Measurements from ENCODE around the gene GNPDA1.
"Not testable (repeated sequence)": the region's sequence is repeated elsewhere in the genome, so short reads cannot be mapped to it uniquely, and the experiment has no call there.

Gene GNPDA1

DNA sequence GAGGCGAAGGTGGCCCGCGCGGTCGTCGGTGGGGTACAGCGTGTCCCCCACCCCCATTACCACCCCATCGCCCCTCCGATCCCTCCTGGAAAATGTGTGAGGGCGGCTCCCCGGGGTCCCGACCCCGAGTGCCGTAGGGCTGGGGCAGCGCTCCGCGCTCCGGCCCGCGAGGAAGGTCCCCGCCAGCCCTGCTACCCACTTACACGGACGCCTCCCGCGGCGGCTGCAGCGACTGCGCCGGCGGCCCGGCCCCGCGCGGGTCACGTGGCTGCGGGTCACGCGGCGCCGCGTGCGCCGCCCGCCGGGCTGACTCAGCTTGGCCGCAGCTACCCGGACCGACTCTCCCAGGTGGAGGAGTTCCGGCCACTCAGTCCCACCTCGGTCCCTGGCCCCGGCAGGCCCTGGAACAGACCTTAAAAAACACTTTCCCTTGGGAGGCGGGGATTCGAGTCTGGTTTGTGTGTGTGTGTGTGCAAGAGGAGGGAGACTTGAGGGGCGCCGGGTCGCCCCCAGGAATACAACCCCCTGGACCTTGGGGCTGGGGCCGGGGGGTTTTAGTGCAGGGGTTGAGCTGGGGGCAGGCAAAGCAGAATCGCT lies at the start of gene GNPDA1:
TSS of gene GNPDA1 (minus strand) at position 236 of the 597 bp plus-strand sequence. CDS start 992 bp downstream, outside the sequence.
- peak within 1 kb of the TSS; percentile 90 for H3K27ac ChIP-seq (ENCODE audit: low read length)
- H3K27me3 ChIP-seq (ENCODE audit: low read depth, low read length): no peaks in the 10 kb centered on the region
- peaks cover 3 to 4% of the 10 kb centered on the region in 2 donors for H3K36me3 ChIP-seq (ENCODE audit: control insufficient read depth in 1 of 2, insufficient read depth in 2 of 2, low read length in 2 of 2)
- H3K9me3 ChIP-seq (ENCODE audit: control insufficient read depth in 1 of 2, low read length in 2 of 2): no peaks in the 10 kb centered on the region
- H3K4me3 ChIP-seq (ENCODE audit: low read depth in 1 of 2, low read length in 2 of 2): peak within 1 kb of the TSS; percentile 87 to 93
- H3K4me1 ChIP-seq (ENCODE audit: control insufficient read depth in 1 of 2, insufficient read depth in 2 of 2, low read length in 2 of 2): peaks cover 4 to 15% of the 10 kb centered on the region in 2 donors

DNA sequence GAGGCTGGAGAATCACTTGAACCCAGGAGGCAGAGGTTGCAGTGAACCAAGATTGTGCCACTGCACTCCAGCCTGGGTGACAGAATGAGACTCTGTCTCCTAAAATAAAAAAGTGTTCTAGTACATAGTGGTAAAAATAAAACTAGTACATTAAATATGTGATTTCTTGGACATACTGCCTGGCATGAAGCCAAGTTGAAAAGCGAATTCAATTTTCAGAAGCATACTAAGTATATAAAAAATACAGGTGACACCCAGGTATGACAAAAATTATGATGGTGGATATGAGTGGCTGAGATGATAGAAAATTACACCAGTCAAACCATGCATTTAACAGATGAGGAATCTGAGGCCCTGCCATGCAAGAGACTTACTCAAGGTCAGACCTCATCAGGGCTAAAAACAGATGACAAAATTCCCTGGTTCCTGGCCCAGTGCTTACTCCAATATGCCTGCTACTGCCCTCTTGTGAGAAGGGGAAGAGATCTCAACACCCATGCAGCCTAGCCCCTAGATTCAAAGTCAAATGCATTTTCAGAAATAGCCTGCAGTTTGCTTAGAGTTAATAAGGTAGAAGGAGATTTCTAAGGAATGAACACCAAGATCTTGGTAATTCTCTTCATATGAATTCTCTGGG lies 46.6 kb upstream of the GNPDA1 start:
- no peaks in the 10 kb centered on the region for H3K9me3 ChIP-seq (ENCODE audit: control insufficient read depth in 1 of 2, low read length in 2 of 2)
- no peak overlapping the region for H3K27ac ChIP-seq (ENCODE audit: low read length)
- H3K4me3 ChIP-seq (ENCODE audit: low read depth in 1 of 2, low read length in 2 of 2): no peak overlapping the region
- no peaks in the 10 kb centered on the region for H3K36me3 ChIP-seq (ENCODE audit: control insufficient read depth in 1 of 2, insufficient read depth in 2 of 2, low read length in 2 of 2)
- H3K4me1 ChIP-seq (ENCODE audit: control insufficient read depth in 1 of 2, insufficient read depth in 2 of 2, low read length in 2 of 2): peaks cover 0 to 6% of the 10 kb centered on the region in 2 donors
- no peaks in the 10 kb centered on the region for H3K27me3 ChIP-seq (ENCODE audit: low read depth, low read length)

DNA sequence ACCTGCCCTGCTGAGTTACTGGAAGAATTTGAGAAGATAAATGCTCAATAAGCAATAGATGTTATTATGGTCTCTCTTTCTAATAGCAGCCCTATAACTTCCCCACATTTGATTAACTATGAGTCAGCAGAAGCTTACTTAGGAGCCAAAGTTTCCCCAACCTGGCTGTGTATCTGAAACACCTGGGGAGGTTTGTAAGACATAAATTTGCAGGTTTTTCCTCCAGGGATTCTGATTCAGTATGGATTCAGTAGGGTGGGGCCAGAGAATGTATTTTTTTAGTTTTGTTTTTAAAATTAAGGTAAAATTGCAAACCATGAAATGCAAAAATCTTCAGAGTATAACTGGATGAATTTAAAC lies 44.9 kb upstream of the GNPDA1 start:
- Histone ChIP-seq H3K27ac (ENCODE audit: low read length) (no peak overlapping the region), H3K4me3 (ENCODE audit: low read depth in 1 of 2, low read length in 2 of 2) (no peak overlapping the region), H3K36me3 (ENCODE audit: control insufficient read depth in 1 of 2, insufficient read depth in 2 of 2, low read length in 2 of 2) (no peaks in the 10 kb centered on the region), H3K9me3 (ENCODE audit: control insufficient read depth in 1 of 2, low read length in 2 of 2) (no peaks in the 10 kb centered on the region), H3K4me1 (ENCODE audit: control insufficient read depth in 1 of 2, insufficient read depth in 2 of 2, low read length in 2 of 2) (no peaks in the 10 kb centered on the region), H3K27me3 (ENCODE audit: low read depth, low read length) (no peaks in the 10 kb centered on the region)

- Histone ChIP-seq H3K27me3 (ENCODE audit: low read depth, low read length) (no peaks in the 10 kb centered on the region), H3K36me3 (ENCODE audit: control insufficient read depth in 1 of 2, insufficient read depth in 2 of 2, low read length in 2 of 2) (no peaks in the 10 kb centered on the region), H3K4me3 (ENCODE audit: low read depth in 1 of 2, low read length in 2 of 2) (no peak overlapping the region), H3K4me1 (ENCODE audit: control insufficient read depth in 1 of 2, insufficient read depth in 2 of 2, low read length in 2 of 2) (no peaks in the 10 kb centered on the region), H3K9me3 (ENCODE audit: control insufficient read depth in 1 of 2, low read length in 2 of 2) (no peaks in the 10 kb centered on the region), H3K27ac (ENCODE audit: low read length) (no peak overlapping the region)
These were observed 44.2 kb upstream of the GNPDA1 start for GRCh38 chr5:142056816-142057696.

DNA sequence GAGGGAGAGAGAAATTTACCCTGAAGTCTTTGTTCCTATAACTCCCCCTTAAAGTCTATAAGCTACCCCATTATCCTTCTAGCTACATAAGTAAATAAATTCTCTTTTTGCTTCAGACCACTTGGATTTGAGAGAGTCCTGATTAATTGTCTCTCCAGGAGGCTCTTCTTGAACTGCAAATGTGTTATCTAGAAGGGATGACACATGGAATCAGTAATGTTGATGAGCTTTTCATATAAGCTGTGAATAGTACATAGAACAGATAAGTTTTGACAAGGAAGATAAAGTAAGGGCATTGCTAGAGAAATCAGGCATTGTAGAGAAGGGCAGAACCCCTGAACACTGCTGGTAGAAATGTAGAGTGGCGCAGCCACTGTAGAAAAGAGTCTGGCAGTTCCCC lies 42.5 kb upstream of the GNPDA1 start:
- Histone ChIP-seq H3K4me1 (ENCODE audit: control insufficient read depth in 1 of 2, insufficient read depth in 2 of 2, low read length in 2 of 2) (no peaks in the 10 kb centered on the region), H3K36me3 (ENCODE audit: control insufficient read depth in 1 of 2, insufficient read depth in 2 of 2, low read length in 2 of 2) (no peaks in the 10 kb centered on the region), H3K27me3 (ENCODE audit: low read depth, low read length) (no peaks in the 10 kb centered on the region), H3K9me3 (ENCODE audit: control insufficient read depth in 1 of 2, low read length in 2 of 2) (no peaks in the 10 kb centered on the region), H3K4me3 (ENCODE audit: low read depth in 1 of 2, low read length in 2 of 2) (no peak overlapping the region), H3K27ac (ENCODE audit: low read length) (no peak overlapping the region)

GRCh38 chr5:142053426-142054151 lies 40.8 kb upstream of the GNPDA1 start:
- H3K4me3 ChIP-seq (ENCODE audit: low read depth in 1 of 2, low read length in 2 of 2): no peak overlapping the region
- H3K9me3 ChIP-seq (ENCODE audit: control insufficient read depth in 1 of 2, low read length in 2 of 2): no peaks in the 10 kb centered on the region
- H3K27me3 ChIP-seq (ENCODE audit: low read depth, low read length): no peaks in the 10 kb centered on the region
- H3K36me3 ChIP-seq (ENCODE audit: control insufficient read depth in 1 of 2, insufficient read depth in 2 of 2, low read length in 2 of 2): no peaks in the 10 kb centered on the region
- H3K27ac ChIP-seq (ENCODE audit: low read length): peak overlapping the region; percentile 28
- no peaks in the 10 kb centered on the region for H3K4me1 ChIP-seq (ENCODE audit: control insufficient read depth in 1 of 2, insufficient read depth in 2 of 2, low read length in 2 of 2)

DNA sequence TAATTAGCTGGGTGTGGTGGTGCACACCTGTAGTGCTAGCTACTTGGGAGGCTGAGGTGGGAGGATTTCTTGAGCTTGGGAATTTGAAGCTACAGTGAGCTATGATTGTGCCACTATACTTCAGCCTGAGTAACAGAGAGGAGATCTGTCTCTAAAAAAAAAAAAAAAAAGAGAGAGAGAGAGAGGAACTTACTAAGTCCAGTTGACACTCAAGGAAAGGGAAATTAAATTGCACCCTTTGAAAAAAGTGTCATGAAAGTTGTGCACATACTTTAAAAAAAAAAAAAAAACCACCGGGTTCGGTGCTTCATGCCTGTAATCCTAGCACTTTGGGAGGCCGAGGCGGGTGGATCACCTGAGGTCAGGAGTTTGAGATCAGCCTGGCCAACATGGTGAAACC lies 39.2 kb upstream of the GNPDA1 start:
- not testable (repeated sequence) for H3K9me3 ChIP-seq (ENCODE audit: control insufficient read depth in 1 of 2, low read length in 2 of 2); H3K36me3 ChIP-seq (ENCODE audit: control insufficient read depth in 1 of 2, insufficient read depth in 2 of 2, low read length in 2 of 2); H3K27ac ChIP-seq (ENCODE audit: low read length); H3K4me3 ChIP-seq (ENCODE audit: low read depth in 1 of 2, low read length in 2 of 2); H3K27me3 ChIP-seq (ENCODE audit: low read depth, low read length); H3K4me1 ChIP-seq (ENCODE audit: control insufficient read depth in 1 of 2, insufficient read depth in 2 of 2, low read length in 2 of 2)

DNA sequence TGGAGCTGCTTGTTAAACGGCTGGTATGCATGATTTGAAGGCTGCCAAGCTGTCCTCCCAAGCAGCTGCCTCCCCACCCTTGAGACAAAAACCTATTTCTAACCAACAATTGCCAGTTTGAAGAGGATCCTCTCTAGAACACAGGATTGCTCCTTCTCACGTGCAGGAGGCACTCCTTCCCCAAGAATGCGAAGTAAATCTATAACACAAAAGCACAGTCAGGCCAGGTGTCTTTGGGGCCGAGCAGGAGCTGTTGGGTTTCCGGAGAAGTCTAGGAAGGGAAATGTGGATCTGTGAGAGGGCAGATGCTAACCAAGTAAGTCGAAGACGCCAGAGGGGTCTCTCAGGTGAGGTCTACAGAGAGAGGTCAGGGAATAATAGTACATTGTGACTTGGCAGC lies 35.4 kb upstream of the GNPDA1 start:
- Histone ChIP-seq H3K4me1 (ENCODE audit: control insufficient read depth in 1 of 2, insufficient read depth in 2 of 2, low read length in 2 of 2) (no peaks in the 10 kb centered on the region), H3K27ac (ENCODE audit: low read length) (no peak overlapping the region), H3K9me3 (ENCODE audit: control insufficient read depth in 1 of 2, low read length in 2 of 2) (no peaks in the 10 kb centered on the region), H3K36me3 (ENCODE audit: control insufficient read depth in 1 of 2, insufficient read depth in 2 of 2, low read length in 2 of 2) (no peaks in the 10 kb centered on the region), H3K27me3 (ENCODE audit: low read depth, low read length) (no peaks in the 10 kb centered on the region), H3K4me3 (ENCODE audit: low read depth in 1 of 2, low read length in 2 of 2) (no peak overlapping the region)

- Histone ChIP-seq H3K27ac (ENCODE audit: low read length) (no peak overlapping the region), H3K4me3 (ENCODE audit: low read depth in 1 of 2, low read length in 2 of 2) (no peak overlapping the region), H3K36me3 (ENCODE audit: control insufficient read depth in 1 of 2, insufficient read depth in 2 of 2, low read length in 2 of 2) (no peaks in the 10 kb centered on the region), H3K9me3 (ENCODE audit: control insufficient read depth in 1 of 2, low read length in 2 of 2) (no peaks in the 10 kb centered on the region), H3K4me1 (ENCODE audit: control insufficient read depth in 1 of 2, insufficient read depth in 2 of 2, low read length in 2 of 2) (no peaks in the 10 kb centered on the region), H3K27me3 (ENCODE audit: low read depth, low read length) (no peaks in the 10 kb centered on the region)
These were observed 33.4 kb upstream of the GNPDA1 start for GRCh38 chr5:142046191-142046590.

- not testable (repeated sequence) for H3K4me3 ChIP-seq (ENCODE audit: low read depth in 1 of 2, low read length in 2 of 2); H3K27ac ChIP-seq (ENCODE audit: low read length); H3K9me3 ChIP-seq (ENCODE audit: control insufficient read depth in 1 of 2, low read length in 2 of 2); H3K36me3 ChIP-seq (ENCODE audit: control insufficient read depth in 1 of 2, insufficient read depth in 2 of 2, low read length in 2 of 2); H3K4me1 ChIP-seq (ENCODE audit: control insufficient read depth in 1 of 2, insufficient read depth in 2 of 2, low read length in 2 of 2); H3K27me3 ChIP-seq (ENCODE audit: low read depth, low read length)
These were observed 28.1 kb upstream of the GNPDA1 start for GRCh38 chr5:142040881-142041280.

- no peak overlapping the region for H3K4me3 ChIP-seq (ENCODE audit: low read depth in 1 of 2, low read length in 2 of 2)
- no peaks in the 10 kb centered on the region for H3K4me1 ChIP-seq (ENCODE audit: control insufficient read depth in 1 of 2, insufficient read depth in 2 of 2, low read length in 2 of 2)
These were observed 27.5 kb upstream of the GNPDA1 start for GRCh38 chr5:142040285-142040684.

More at GRCh38 chr5:142040285-142040684, 27.5 kb upstream of the GNPDA1 start:
- Histone ChIP-seq H3K9me3 (ENCODE audit: control insufficient read depth in 1 of 2, low read length in 2 of 2) (no peaks in the 10 kb centered on the region), H3K27me3 (ENCODE audit: low read depth, low read length) (no peaks in the 10 kb centered on the region), H3K36me3 (ENCODE audit: control insufficient read depth in 1 of 2, insufficient read depth in 2 of 2, low read length in 2 of 2) (no peaks in the 10 kb centered on the region), H3K27ac (ENCODE audit: low read length) (no peak overlapping the region)

All from muscle layer of duodenum (tissue), 2 donors.